Activated naive CD8-positive, alpha-beta T cell treated with anti-CD3 and anti-CD28 coated beads for 36 hours (primary cell): ENCODE measurements around the gene SMPX. TPM values are rescaled to one million over a fixed set of nuclear protein-coding genes. Genes with fewer than 3 reads are reported as not detected.

Experiments
- DNase-seq: peaks from one replicate; pipeline ENCODE4 v3.0.0; 2021
- H3K27ac Mint-ChIP-seq: one replicate; pipeline ENCODE4 v1.8.0; 2022; ENCODE audit warnings: mild to moderate bottlenecking, moderate library complexity, mixed read lengths
- H3K27me3 Mint-ChIP-seq: one replicate; pipeline ENCODE4 v1.8.0; 2022; ENCODE audit warnings: mild to moderate bottlenecking, mixed read lengths
- H3K36me3 Mint-ChIP-seq: one replicate; pipeline ENCODE4 v1.8.0; 2021; ENCODE audit warnings: mild to moderate bottlenecking, mixed read lengths
- H3K4me1 Mint-ChIP-seq: one replicate; pipeline ENCODE4 v1.8.0; 2021; ENCODE audit warnings: mixed read lengths
- H3K4me3 Mint-ChIP-seq: one replicate; pipeline ENCODE4 v1.8.0; 2022; ENCODE audit warnings: mild to moderate bottlenecking, moderate library complexity, mixed read lengths
- H3K9me3 Mint-ChIP-seq: one replicate; pipeline ENCODE4 v1.8.0; 2022; ENCODE audit warnings: mixed read lengths
- total RNA-seq, 2 experiments: library from RNA; stranded (reverse); gene quantifications; one replicate each; pipeline ENCODE4 v1.2.3, GENCODE V29; 2021

Gene SMPX
- total RNA-seq, 2 experiments from 2014 or later = not detected

- DNase-seq = no peak
- no peaks in the 10 kb centered on the region for H3K9me3 Mint-ChIP-seq
- no peaks in the 10 kb centered on the region for H3K36me3 Mint-ChIP-seq
- peaks cover 9% of the 10 kb centered on the region for H3K27me3 Mint-ChIP-seq
- no peak overlapping the region for H3K4me3 Mint-ChIP-seq
- H3K4me1 Mint-ChIP-seq = no peaks in the 10 kb centered on the region
- H3K27ac Mint-ChIP-seq = no peak overlapping the region
Observed at GRCh38 chrX:21735038-21735767, 22.7 kb downstream of the SMPX start.

- no peaks in the 10 kb centered on the region for H3K36me3 Mint-ChIP-seq
- H3K4me1 Mint-ChIP-seq = no peaks in the 10 kb centered on the region
- peaks cover 9% of the 10 kb centered on the region for H3K27me3 Mint-ChIP-seq
- no peak overlapping the region for H3K4me3 Mint-ChIP-seq
- no peaks in the 10 kb centered on the region for H3K9me3 Mint-ChIP-seq
- DNase-seq = no peak
- no peak overlapping the region for H3K27ac Mint-ChIP-seq
Observed at GRCh38 chrX:21734175-21734574, 23.7 kb downstream of the SMPX start.

DNA sequence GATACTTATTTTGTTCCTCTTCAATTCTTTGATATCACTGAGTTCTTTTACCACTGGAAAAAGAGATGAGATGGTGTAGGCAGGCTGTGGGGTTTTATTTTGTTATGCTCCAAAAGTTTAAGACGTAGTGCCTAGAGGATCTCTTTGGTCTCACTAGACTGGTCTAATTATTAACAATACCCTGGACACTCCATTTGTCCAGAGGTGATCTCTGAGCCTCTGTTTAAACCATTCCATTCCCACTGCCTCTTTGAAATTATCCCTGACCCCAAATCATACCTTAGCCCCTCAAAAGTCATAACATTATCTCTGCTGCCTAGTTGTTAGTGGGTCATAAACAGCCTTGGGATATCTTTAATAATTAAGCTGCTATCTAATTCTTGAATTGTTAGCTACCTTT, 24.2 kb downstream of the SMPX start:
- no peak for DNase-seq
- Mint-ChIP-seq H3K9me3 (no peaks in the 10 kb centered on the region), H3K4me3 (no peak overlapping the region), H3K27ac (no peak overlapping the region), H3K27me3 (peaks cover 9% of the 10 kb centered on the region), H3K36me3 (no peaks in the 10 kb centered on the region), H3K4me1 (no peaks in the 10 kb centered on the region)

GRCh38 chrX:21730026-21730425, 27.9 kb downstream of the SMPX start:
- DNase-seq = no peak
- Mint-ChIP-seq H3K9me3 (no peaks in the 10 kb centered on the region), H3K36me3 (no peaks in the 10 kb centered on the region), H3K4me3 (no peak overlapping the region), H3K4me1 (no peaks in the 10 kb centered on the region), H3K27ac (no peak overlapping the region), H3K27me3 (peaks cover 7% of the 10 kb centered on the region)

DNA sequence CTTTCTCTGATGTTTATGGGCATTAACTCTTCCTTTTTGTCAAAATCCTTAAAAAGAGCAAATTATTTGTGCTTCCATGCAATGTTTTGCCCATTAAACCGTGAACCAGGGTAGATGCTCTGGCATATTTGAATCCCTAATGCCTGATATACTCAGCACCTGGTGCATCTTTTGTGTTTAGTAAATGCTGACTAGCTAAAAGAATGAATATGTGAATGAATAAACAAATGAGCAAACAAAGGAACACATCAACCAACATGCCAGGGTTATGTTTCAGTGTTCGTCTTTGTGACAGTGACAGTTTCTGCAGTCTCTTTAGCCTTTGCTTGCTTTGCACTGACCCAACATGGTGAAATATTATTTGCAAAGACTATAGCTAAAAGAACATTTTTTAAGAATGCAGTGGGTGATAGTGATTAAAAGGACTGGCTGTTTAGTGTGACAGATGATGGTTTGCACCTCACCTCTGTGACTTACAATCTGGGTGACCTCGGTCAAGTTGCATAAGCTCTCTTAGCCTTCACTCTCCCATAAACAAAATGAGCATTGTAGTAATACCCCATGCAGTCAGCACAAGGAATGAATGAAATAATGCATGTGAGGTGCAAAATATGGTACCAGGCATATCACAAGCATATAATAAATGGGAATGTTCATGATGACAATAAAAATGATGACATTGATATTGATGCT, 29.5 kb downstream of the SMPX start:
- H3K27ac Mint-ChIP-seq = no peak overlapping the region
- no peaks in the 10 kb centered on the region for H3K36me3 Mint-ChIP-seq
- no peak overlapping the region for H3K4me3 Mint-ChIP-seq
- H3K4me1 Mint-ChIP-seq = no peaks in the 10 kb centered on the region
- no peak for DNase-seq
- no peaks in the 10 kb centered on the region for H3K9me3 Mint-ChIP-seq
- no peaks in the 10 kb centered on the region for H3K27me3 Mint-ChIP-seq

- no peak overlapping the region for H3K4me3 Mint-ChIP-seq
- no peaks in the 10 kb centered on the region for H3K36me3 Mint-ChIP-seq
- no peaks in the 10 kb centered on the region for H3K9me3 Mint-ChIP-seq
- H3K27ac Mint-ChIP-seq = no peak overlapping the region
- H3K27me3 Mint-ChIP-seq = no peaks in the 10 kb centered on the region
- H3K4me1 Mint-ChIP-seq = no peaks in the 10 kb centered on the region
- DNase-seq = no peak
Observed at GRCh38 chrX:21725916-21726315, 32.0 kb downstream of the SMPX start.

- Mint-ChIP-seq H3K4me1 (no peaks in the 10 kb centered on the region), H3K27ac (no peak overlapping the region), H3K9me3 (no peaks in the 10 kb centered on the region), H3K36me3 (no peaks in the 10 kb centered on the region), H3K4me3 (no peak overlapping the region), H3K27me3 (no peaks in the 10 kb centered on the region)
- no peak for DNase-seq
Observed at GRCh38 chrX:21725496-21725895, 32.4 kb downstream of the SMPX start.

DNA sequence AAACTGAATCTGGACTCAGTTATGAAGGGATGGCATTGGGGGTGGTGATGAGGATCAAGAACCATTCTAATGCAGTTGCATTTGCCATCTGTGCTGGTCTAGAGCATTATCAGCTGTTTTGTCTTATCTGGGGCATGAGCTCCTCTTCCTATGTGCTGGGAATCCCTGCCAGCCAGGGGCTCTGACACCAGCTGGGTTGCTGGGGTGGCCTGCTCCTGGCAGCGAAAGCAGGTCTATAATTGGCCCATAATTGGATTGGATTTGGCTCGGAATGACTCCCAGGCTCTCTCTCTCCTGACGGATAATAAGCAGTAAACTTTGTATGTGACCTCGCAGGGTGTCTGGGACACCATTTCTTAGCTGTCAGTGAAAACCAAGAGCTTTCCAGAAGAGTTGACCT, 34.1 kb downstream of the SMPX start:
- no peak overlapping the region for H3K4me3 Mint-ChIP-seq
- no peaks in the 10 kb centered on the region for H3K36me3 Mint-ChIP-seq
- DNase-seq = no peak
- H3K4me1 Mint-ChIP-seq = no peaks in the 10 kb centered on the region
- H3K27me3 Mint-ChIP-seq = no peaks in the 10 kb centered on the region
- no peaks in the 10 kb centered on the region for H3K9me3 Mint-ChIP-seq
- no peak overlapping the region for H3K27ac Mint-ChIP-seq

GRCh38 chrX:21723084-21723483, 34.8 kb downstream of the SMPX start:
- H3K9me3 Mint-ChIP-seq = no peaks in the 10 kb centered on the region
- no peak overlapping the region for H3K27ac Mint-ChIP-seq
- H3K4me1 Mint-ChIP-seq = no peaks in the 10 kb centered on the region
- H3K27me3 Mint-ChIP-seq = no peaks in the 10 kb centered on the region
- DNase-seq = no peak
- no peak overlapping the region for H3K4me3 Mint-ChIP-seq
- H3K36me3 Mint-ChIP-seq = no peaks in the 10 kb centered on the region

- H3K4me3 Mint-ChIP-seq = no peak overlapping the region
- no peaks in the 10 kb centered on the region for H3K36me3 Mint-ChIP-seq
- H3K4me1 Mint-ChIP-seq = no peaks in the 10 kb centered on the region
- no peak for DNase-seq
- H3K27me3 Mint-ChIP-seq = no peaks in the 10 kb centered on the region
- H3K9me3 Mint-ChIP-seq = no peaks in the 10 kb centered on the region
- no peak overlapping the region for H3K27ac Mint-ChIP-seq
Observed at GRCh38 chrX:21721195-21721594, 36.7 kb downstream of the SMPX start.

DNA sequence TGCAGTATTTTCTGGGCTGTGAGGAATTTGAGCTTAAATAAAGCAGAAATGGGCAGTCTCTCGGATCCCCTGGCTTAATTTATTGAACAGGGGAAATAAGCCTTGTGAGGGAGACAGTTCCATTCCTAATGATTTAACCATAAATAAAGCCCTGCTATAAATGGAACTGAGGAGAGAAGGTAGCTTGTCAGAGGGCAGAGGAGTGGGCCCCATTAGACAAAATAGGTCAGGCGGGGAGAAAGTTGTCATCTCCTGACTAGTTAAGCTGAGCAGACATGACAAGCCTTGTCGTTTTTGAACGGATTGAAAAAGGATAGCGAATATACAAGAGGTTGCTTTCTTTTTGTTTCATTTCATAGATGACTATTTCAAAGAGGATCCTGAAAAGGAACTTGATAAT, 39.3 kb downstream of the SMPX start:
- DNase-seq = no peak
- H3K36me3 Mint-ChIP-seq = no peaks in the 10 kb centered on the region
- H3K27ac Mint-ChIP-seq = no peak overlapping the region
- no peaks in the 10 kb centered on the region for H3K27me3 Mint-ChIP-seq
- no peak overlapping the region for H3K4me3 Mint-ChIP-seq
- no peaks in the 10 kb centered on the region for H3K4me1 Mint-ChIP-seq
- no peaks in the 10 kb centered on the region for H3K9me3 Mint-ChIP-seq

DNA sequence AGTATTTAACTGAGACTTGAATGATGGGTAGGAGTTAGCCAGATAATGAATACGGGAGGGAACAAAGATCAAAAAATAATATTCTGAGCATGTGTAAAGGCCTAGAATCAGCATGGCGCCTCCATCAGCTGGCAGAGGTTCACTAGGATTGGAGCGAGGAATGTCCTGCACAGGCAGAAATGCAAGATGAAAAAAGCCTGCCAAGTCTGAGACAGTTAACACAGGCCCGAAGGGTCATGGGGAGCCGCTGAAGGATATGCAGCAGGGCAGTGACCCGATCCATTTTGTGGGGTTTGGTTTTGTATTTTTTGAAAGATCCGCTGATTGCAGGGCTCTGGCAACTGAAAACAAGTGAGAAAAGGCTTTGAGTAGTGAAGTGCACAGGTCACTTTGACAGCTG, 40.1 kb downstream of the SMPX start:
- Mint-ChIP-seq H3K36me3 (no peaks in the 10 kb centered on the region), H3K27ac (no peak overlapping the region), H3K4me3 (no peak overlapping the region), H3K27me3 (no peaks in the 10 kb centered on the region), H3K4me1 (no peaks in the 10 kb centered on the region), H3K9me3 (peaks cover 2% of the 10 kb centered on the region)
- no peak for DNase-seq

- Mint-ChIP-seq H3K4me1 (no peaks in the 10 kb centered on the region), H3K27ac (no peak overlapping the region), H3K27me3 (no peaks in the 10 kb centered on the region), H3K4me3 (no peak overlapping the region), H3K36me3 (no peaks in the 10 kb centered on the region), H3K9me3 (peaks cover 2% of the 10 kb centered on the region)
- no peak for DNase-seq
Observed at GRCh38 chrX:21715825-21716224, 42.1 kb downstream of the SMPX start.

- H3K4me1 Mint-ChIP-seq = no peaks in the 10 kb centered on the region
- H3K4me3 Mint-ChIP-seq = no peak overlapping the region
- no peaks in the 10 kb centered on the region for H3K27me3 Mint-ChIP-seq
- H3K9me3 Mint-ChIP-seq = peaks cover 2% of the 10 kb centered on the region
- no peak overlapping the region for H3K27ac Mint-ChIP-seq
- no peak for DNase-seq
- no peaks in the 10 kb centered on the region for H3K36me3 Mint-ChIP-seq
Observed at GRCh38 chrX:21715337-21715736, 42.6 kb downstream of the SMPX start.

DNA sequence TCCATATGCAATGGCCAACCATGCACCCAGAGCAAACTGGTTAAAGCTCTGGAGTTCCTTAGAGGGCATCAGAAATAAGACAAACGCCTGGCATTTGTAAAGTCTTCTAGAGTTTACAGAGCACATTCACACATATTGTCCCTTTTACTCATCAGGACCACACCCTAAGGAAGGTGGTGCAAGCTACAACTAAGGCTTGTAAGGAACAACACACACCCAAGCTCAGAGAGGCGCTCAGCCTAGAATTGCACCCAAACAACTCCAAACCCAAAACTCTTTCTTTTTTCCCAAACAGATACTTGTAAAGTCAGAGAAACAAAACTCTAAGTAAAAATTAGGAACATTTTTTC, 46.1 kb downstream of the SMPX start:
- H3K27ac Mint-ChIP-seq = no peak overlapping the region
- no peaks in the 10 kb centered on the region for H3K4me1 Mint-ChIP-seq
- H3K27me3 Mint-ChIP-seq = no peaks in the 10 kb centered on the region
- no peak for DNase-seq
- H3K9me3 Mint-ChIP-seq = peaks cover 2% of the 10 kb centered on the region
- no peak overlapping the region for H3K4me3 Mint-ChIP-seq
- H3K36me3 Mint-ChIP-seq = no peaks in the 10 kb centered on the region

DNA sequence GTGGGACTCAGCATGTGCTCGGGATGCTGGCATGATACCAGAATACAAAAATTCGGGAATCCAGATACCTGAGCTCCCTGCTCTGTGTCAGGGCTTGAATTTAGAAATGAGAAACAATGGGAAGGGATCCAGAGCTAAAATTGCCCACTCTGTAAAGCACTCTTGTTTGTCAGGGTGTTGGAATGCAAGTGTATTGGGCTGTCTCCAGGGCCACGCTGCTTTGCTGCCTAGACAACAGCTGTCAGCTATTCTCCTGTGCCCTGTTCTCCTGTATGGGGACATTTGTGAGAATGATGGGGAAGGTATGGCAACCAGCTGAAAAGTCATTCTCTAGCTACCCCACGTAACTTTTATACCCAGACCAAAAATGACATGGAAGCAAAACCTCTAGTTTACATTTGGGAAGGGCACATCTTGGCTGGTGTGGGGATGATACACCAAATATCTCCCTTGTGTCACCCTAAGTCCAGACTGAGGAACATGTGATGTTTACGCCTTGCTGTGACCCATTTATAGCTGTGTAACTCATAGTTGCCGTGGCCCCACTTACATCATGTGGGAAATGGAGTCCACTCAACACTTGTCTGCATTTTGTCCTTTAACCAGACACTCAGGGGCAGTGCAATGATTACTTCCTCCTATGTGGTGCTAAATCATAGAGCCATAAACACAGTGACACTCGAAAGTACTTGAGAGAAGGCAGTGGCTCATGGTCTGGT, 46.6 kb downstream of the SMPX start:
- H3K27me3 Mint-ChIP-seq = no peaks in the 10 kb centered on the region
- H3K27ac Mint-ChIP-seq = no peak overlapping the region
- H3K4me3 Mint-ChIP-seq = no peak overlapping the region
- H3K36me3 Mint-ChIP-seq = no peaks in the 10 kb centered on the region
- no peaks in the 10 kb centered on the region for H3K4me1 Mint-ChIP-seq
- H3K9me3 Mint-ChIP-seq = peaks cover 2% of the 10 kb centered on the region
- DNase-seq = no peak
